GM04504 (cell line): ENCODE data around the gene FAM236D.
"Not testable (repeated sequence)": the region's sequence is repeated elsewhere in the genome, so short reads cannot be mapped to it uniquely, and the experiment has no call there.

ENCODE experiments used
- DNase-seq: peaks from one replicate; pipeline ENCODE4 v3.0.0-alpha.2; 2012; ENCODE audit warnings: low read depth

Gene FAM236D

GRCh38 chrX:72808110-72808509 is at the start of gene FAM236D:
FAM236D (minus strand) TSS chrX:72808210; CDS start chrX:72808110, 100 bp downstream.
- not testable (repeated sequence) for DNase-seq

- not testable (repeated sequence) for DNase-seq
Observed at GRCh38 chrX:72837532-72837931, 29.5 kb upstream of the FAM236D start.

- not testable (repeated sequence) for DNase-seq
Observed at GRCh38 chrX:72830701-72831100, 22.7 kb upstream of the FAM236D start.

- not testable (repeated sequence) for DNase-seq
Observed at GRCh38 chrX:72790390-72790789, 17.6 kb downstream of the FAM236D start.

GRCh38 chrX:72788142-72788541 is 19.9 kb downstream of the FAM236D start:
- not testable (repeated sequence) for DNase-seq

- not testable (repeated sequence) for DNase-seq
Observed at GRCh38 chrX:72783964-72784363, 24.0 kb downstream of the FAM236D start.

- DNase-seq, result not testable (repeated sequence)
Observed at GRCh38 chrX:72783365-72783936, 24.6 kb downstream of the FAM236D start.

GRCh38 chrX:72782560-72782959 is 25.4 kb downstream of the FAM236D start, which contains the start of gene FAM236B:
FAM236B (minus strand) TSS chrX:72782660; CDS start chrX:72782560, 100 bp downstream.
- DNase-seq, result not testable (repeated sequence)

- not testable (repeated sequence) for DNase-seq
Observed at GRCh38 chrX:72778146-72778545, 29.9 kb downstream of the FAM236D start.

GRCh38 chrX:72777467-72777790 is 30.6 kb downstream of the FAM236D start:
- DNase-seq, result not testable (repeated sequence)

- DNase-seq, result not testable (repeated sequence)
Observed at GRCh38 chrX:72776653-72777466, 31.1 kb downstream of the FAM236D start, which contains the start of gene DMRTC1B. DMRTC1B (plus strand) TSS chrX:72776890; CDS start chrX:72845136, 68,246 bp downstream.

- not testable (repeated sequence) for DNase-seq
Observed at GRCh38 chrX:72760454-72760853, 47.6 kb downstream of the FAM236D start.
